Fibroblast of mammary gland (primary cell): ENCODE data around the gene GJD4.

Experiments used
- DNase-seq: peaks from one replicate; pipeline ENCODE4 v3.0.0-alpha.2; 2010; ENCODE audit warnings: low read depth
- H3K4me3 ChIP-seq: 2 replicates; pipeline ENCODE4 v1.5.1; 2011; ENCODE audit warnings: low read depth, mild to moderate bottlenecking, low read length, moderate library complexity; ENCODE audit not compliant: control insufficient read depth
- TF ChIP-seq, protein P1 (sequence below): conservative IDR thresholded peaks from 2 replicates; pipeline ENCODE4 v1.5.1; 2011; ENCODE audit warnings: low read depth, low read length, inconsistent platforms; ENCODE audit not compliant: control insufficient read depth, insufficient read depth

Gene GJD4

DNA sequence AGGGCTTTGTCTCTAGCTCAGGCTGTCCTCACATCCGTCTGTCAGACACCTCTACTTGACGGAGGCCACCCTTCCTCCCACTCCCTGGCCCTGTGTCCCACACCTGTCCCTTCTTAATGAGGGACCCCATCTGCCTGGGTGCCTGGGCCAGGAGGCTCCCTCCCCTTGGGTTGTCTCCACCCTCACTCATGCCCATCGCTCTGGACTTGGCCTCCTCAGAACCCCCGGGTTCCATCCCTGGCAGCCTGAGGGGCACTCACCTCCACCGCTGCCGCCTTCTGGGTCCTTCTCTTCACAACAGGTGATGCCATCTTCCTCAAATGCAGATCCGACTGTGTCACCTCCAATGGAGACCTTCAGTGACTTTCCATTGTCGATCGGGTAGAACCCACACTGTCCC is 20.2 kb upstream of the GJD4 start:
- TF ChIP-seq, protein P1, sequence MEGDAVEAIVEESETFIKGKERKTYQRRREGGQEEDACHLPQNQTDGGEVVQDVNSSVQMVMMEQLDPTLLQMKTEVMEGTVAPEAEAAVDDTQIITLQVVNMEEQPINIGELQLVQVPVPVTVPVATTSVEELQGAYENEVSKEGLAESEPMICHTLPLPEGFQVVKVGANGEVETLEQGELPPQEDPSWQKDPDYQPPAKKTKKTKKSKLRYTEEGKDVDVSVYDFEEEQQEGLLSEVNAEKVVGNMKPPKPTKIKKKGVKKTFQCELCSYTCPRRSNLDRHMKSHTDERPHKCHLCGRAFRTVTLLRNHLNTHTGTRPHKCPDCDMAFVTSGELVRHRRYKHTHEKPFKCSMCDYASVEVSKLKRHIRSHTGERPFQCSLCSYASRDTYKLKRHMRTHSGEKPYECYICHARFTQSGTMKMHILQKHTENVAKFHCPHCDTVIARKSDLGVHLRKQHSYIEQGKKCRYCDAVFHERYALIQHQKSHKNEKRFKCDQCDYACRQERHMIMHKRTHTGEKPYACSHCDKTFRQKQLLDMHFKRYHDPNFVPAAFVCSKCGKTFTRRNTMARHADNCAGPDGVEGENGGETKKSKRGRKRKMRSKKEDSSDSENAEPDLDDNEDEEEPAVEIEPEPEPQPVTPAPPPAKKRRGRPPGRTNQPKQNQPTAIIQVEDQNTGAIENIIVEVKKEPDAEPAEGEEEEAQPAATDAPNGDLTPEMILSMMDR: no peak
- DNase-seq: no peak
- H3K4me3 ChIP-seq: no peak overlapping the region

- no peak overlapping the region for H3K4me3 ChIP-seq
- TF ChIP-seq, protein P1: no peak
- no peak for DNase-seq
Measured at GRCh38 chr10:35585356-35585755, 19.8 kb upstream of the GJD4 start.

DNA sequence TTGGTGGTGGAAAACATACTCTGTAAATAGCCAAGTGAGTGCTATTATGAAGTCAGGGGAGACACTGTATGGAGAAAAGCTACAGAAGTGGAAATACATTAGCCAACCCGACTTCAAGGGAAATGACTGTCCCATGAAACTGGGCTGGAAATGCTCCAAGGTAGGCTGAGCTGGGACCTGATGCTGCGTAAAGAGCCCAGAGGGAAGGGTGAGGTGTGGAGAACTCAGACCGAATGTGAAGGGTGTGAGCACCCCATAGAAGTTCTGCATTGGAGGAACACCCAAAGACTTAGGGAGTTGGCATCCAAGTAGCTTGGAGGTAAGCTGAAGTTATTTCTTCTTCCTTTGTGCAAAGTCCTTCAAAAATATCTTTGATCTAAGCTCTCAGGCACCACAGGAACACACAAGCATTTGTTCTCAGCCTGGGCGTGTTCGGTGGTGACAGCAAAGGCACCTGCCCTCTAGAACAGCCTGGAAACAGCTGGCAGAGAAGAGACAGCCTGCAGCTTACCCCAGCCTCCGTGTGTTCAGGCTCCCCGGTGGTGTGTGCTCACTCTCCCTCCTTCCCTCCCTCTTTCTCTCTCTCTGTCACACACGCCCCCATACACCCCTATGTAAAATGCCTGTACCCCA is 19.1 kb upstream of the GJD4 start:
- TF ChIP-seq, protein P1: no peak
- no peak for DNase-seq

DNA sequence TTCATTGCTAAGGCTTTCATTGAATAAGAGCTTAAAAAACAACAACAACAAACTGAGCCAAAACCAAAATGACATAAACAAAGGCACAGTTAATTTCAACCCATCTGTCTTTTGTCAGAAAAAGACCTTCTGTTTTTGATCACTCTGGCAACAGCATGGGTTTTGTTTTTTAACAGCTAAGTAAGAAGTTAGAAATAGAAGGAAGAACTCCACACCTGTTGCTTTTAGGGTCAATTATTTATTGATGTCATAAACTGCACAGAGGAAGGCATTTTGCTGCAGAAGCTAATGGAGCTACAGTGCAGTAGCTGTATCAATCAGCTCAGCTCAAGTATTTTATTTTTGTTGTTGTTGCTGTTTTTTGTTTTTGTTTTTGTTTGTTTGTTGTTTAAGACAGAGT is 16.3 kb upstream of the GJD4 start:
- TF ChIP-seq, protein P1: no peak
- H3K4me3 ChIP-seq: no peak overlapping the region
- no peak for DNase-seq

More for the DNA sequence above, 19.1 kb upstream of the GJD4 start:
- H3K4me3 ChIP-seq: no peak overlapping the region

DNA sequence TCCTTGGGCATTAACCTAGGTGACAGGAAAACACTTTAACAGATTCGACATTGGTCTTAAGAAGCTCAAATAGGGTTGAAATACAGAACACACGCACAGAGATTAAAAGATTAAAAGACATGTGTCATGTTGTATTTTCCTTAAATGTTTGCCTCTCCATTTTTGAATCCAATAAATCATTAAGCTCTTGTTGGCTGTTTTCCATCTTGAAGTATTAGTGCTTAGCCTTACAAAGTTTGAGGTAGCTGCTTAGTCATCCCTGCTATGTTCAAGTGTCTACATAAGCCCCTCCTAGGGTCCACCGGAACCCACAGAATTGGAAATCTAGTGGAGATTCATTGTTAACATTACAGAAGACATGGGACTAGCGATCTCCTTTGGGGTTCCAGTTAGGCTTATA is 12.7 kb upstream of the GJD4 start:
- no peak overlapping the region for H3K4me3 ChIP-seq
- DNase-seq: no peak
- TF ChIP-seq, protein P1: no peak

DNA sequence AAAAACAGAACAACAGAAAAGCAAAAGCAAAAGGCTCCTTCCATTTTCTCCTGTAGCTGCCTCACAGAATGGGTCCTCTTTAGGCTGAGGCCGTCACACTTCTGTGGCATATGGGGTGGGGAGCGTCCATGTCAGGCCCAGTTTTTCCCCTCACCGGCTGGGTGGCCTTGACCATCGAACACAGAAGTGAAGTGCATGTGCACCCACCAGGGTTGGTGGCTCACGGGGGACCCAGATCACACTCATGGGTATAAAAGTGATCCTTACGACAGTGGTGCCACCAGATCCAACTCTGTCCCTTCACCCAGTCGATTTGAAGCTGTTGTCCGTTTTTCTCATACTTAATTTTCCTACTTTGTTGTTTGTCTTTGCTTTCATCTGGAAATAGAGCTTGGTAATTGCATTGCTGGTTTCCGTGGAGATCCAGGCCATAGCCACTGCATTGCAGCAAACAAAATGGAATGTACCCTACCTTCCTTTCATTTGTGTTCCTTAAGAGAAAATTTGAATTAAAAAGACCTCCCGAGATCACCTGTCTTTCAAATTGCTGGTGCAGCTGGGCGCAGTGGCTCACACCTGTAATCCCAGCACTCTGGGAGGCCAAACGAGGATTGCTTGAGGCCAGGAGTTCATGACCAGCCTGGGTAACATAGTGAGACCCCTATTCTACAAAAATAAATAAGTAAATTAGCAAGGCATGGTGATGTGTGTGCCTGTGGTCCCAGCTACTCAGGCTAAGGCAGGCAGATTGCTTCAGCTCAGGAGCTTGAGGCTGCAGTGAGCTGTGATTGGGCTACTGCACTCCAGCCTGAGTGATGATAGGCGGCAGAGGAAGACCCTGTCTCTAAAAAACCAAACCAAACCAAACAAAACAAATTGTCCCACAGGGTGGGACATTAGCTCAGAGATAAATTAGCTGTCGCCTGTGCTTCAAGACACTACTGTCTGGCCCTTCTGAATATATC is 10.7 kb upstream of the GJD4 start:
- TF ChIP-seq, protein P1: no peak
- H3K4me3 ChIP-seq: no peak overlapping the region
- DNase-seq: no peak
